HS-27A (cell line): ENCODE results near the gene CCDC146.
"Not testable (repeated sequence)": the region's sequence is repeated elsewhere in the genome, so short reads cannot be mapped to it uniquely, and the experiment has no call there.

ENCODE experiments used
- DNase-seq: peaks from one replicate; pipeline ENCODE4 v3.0.0-alpha.2; 2012; ENCODE audit warnings: low read depth, missing footprints

The CCDC146 gene

GRCh38 chr7:77202481-77202976 is 80.1 kb downstream of the CCDC146 start:
- no peak for DNase-seq

GRCh38 chr7:77205706-77206105 is 83.3 kb downstream of the CCDC146 start:
- no peak for DNase-seq

DNA sequence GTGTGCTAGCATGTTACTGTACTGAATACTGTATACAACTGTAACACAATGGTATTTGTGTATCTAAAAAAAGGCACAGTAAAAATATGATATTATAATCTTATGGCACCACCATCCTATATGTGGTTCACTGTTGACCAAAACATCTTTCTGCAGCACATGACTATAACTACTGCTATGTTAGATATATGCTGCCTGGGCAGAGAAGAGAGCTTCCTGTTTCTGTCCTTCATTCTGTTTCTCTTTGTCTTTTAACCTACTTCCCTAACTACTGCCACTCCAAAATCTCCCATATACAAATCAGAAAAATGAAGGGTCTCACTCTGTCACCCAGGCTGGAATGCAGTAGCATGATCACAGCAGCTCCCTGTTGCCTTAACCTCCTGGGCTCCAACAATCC is 86.0 kb downstream of the CCDC146 start:
- no peak for DNase-seq

DNA sequence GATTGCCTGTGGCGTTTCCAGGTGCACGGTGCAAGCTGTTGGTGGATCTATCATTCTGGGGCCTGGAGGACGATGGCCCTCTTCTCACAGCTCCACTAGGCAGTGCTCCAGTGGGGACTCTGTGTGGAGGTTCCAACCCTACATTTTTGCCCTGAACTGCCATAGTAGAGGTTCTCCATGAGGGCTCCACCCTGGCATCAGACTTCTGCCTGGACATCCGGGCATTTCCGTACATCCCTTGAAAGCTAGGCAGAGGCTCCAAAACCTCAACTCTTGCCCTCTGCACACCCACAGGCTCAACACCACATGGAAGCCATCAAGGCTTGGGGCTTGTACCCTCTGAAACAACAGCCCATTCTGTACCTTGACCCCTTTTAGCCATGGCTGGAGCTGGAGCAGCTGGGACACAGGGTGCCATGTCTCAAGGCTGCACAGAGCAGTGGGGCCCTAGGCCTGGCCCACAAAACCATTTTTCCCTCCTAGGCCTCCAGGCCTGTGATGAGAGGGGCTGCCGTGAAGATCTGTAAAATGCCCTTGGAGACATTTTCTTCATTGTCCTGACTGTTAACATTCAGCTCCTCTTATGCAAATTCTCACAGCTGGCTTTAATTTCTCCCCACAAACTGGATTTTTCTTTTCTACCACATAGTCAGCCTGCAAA is 87.2 kb downstream of the CCDC146 start:
- no peak for DNase-seq

- DNase-seq, result no peak
These were observed 93.9 kb downstream of the CCDC146 start for GRCh38 chr7:77216181-77216845.

DNA sequence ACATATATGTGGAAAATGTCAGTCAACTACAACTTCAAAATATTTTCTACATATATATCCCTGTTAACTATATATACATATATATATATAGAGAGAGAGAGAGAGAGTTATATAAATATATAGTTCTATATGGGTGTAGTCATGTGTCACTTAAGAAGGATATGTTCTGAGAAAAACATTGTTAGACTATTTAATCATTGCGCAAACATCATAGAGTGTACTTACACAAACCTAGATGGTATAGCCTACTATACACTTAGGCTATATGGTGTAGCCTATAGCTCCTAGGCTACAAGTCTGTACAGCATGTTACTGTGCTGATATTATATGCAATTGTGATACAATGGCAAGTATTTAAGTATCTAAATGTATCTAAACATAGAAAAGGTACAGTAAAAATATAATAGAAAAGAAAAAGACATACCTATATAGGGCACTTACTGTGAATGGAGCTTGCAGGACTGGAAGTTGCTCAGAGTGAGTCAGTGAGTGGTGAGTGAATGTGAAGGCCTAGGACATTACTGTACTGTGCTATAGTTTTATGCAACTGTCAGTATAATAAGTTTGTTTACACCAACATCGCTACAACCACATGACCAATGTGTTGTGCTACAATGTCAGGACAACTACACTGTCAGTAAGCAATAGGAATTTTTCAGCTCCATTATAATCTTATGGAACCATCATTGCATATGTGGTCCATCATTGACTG is 95.2 kb downstream of the CCDC146 start:
- DNase-seq, result no peak

- DNase-seq, result not testable (repeated sequence)
These were observed 97.4 kb downstream of the CCDC146 start for GRCh38 chr7:77219701-77220331.

- no peak for DNase-seq
These were observed 99.7 kb downstream of the CCDC146 start for GRCh38 chr7:77222065-77222464.

DNA sequence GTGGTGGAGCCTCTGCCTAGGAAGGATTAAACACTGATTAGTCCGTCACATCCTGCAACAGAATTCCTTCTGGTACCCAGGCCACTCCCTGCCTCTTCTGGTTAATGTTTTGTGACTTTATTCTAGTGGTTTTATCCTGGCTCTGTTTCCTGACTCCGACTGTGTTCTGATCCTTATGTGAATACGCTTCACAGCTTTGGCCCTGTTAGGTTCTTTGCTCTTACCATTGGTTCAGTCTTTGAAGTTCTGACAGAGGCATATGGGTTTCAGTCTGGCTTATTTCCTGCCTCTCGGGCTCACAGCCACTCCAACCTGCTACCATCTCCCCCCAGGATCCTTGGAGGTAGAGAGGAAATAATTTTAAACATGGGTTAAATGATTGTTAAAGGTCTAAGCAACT is 100.4 kb downstream of the CCDC146 start:
- no peak for DNase-seq

DNA sequence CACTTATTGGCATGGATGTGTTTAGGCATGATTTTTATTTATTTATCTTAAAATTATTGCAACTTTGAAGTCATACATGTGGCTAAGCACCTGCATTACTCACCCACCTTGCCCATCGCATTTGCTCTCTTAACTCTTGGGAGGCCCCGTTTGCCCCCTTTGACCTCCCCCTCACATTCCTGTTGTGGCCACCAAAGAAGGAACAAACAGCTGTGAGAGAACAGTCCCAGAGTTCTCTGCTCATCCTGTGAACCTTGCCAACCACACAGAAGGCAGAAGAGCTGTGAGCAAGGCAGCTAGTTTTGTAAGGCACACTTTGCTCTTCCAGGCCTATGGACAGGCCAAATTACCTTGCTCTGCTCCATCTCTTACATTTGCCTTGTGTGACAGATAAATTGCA is 100.8 kb downstream of the CCDC146 start:
- no peak for DNase-seq

DNA sequence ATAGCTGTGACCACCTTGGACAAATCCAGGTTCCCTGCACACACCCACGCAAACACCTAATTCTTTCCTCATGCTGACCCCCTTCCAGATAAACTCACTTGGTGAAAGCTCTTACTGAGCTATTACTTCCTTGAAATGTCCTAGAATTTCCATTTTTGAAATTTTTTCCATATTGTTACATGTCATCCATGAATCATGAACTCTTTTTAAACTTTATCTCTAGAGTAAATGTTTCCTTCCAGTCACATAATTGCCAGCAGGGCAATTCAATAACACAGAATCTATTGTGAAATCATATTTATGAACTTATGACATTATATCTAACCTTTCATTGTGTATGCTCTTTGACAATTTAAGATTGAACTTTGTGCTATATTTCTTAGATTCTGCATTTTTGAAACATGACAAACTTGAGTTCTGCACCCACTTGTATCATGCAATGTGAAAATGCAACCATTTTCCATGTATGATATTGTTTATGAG is 104.0 kb downstream of the CCDC146 start:
- DNase-seq, result no peak

DNA sequence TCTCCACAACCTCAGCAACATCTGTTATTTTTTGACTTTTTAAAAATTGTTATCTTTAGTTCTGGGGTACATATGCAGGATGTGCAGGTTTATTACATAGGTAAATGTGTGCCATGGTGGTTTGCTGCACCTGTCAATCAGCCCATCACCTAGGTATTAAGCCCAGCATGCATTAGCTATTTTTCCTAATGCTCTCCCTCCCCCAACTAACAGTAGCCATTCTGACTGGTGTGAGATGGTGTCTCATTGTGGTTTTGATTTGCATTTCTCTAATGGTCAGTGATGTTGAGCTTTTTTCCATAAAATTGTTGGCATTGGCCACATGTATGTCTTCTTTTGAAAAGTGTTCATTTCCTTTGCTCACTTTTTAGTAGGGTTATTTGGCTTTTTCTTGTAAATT is 106.4 kb downstream of the CCDC146 start:
- not testable (repeated sequence) for DNase-seq

DNA sequence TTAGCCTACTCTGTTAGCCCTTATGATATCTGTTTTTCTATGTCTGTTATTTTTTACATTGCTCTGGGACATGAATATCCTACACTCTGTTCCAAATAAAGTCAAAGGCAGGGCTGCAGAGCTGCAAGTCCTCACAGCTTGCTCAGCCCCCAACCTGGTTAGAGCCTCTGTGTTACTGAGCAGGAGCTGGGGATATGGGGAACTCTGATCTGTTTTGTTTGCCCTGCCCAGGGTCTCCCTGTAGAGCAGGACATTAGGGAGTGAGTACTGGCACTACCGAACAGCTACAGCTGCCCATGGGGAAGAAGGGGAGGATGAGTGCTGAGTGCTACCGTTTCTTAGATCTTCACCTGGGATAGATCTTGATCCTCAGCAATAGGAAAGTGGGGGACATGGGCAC is 110.1 kb downstream of the CCDC146 start:
- DNase-seq, result no peak

GRCh38 chr7:77235276-77235675 is 112.9 kb downstream of the CCDC146 start:
- no peak for DNase-seq

GRCh38 chr7:77238703-77239136 is 116.3 kb downstream of the CCDC146 start:
- DNase-seq, result no peak

DNA sequence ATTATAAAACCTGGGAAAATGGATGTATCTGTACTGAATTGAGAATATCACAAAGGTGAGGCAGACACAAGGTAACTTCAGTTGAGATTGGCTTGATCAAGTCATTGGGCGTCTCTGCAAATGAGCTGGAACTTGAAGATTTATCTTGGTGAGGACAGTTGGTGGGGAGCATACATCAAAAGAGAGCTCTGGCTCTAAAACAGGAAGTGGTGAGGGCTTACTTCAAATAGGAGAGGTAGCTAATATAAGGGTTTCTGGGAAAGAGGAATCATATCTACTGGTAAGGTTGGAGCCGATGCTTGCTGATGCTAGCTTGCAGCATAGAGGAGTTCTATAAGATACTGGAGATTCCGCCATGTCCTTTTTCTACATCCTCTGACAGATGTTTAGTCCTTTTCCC is 117.1 kb downstream of the CCDC146 start:
- no peak for DNase-seq

DNA sequence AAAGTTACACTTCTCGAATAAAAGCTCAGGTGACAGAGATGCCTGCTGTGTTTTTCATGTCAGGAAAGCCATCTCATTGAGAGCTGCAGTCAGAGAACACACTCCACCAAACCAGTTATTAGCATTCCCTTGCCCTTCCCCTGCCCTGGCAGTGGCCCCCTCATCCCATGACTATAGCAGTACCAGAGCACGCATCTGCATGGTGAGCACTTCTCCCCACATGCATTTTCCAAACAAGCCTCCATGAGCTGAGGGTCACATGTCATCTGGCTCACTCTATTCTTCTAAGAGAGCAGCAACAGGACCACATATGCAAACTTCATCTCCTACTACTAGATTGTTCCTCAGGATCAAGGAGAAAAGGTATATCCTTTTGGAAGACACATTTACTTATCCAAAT is 119.7 kb downstream of the CCDC146 start:
- no peak for DNase-seq

GRCh38 chr7:77242554-77242953 is 120.1 kb downstream of the CCDC146 start:
- DNase-seq, result no peak

DNA sequence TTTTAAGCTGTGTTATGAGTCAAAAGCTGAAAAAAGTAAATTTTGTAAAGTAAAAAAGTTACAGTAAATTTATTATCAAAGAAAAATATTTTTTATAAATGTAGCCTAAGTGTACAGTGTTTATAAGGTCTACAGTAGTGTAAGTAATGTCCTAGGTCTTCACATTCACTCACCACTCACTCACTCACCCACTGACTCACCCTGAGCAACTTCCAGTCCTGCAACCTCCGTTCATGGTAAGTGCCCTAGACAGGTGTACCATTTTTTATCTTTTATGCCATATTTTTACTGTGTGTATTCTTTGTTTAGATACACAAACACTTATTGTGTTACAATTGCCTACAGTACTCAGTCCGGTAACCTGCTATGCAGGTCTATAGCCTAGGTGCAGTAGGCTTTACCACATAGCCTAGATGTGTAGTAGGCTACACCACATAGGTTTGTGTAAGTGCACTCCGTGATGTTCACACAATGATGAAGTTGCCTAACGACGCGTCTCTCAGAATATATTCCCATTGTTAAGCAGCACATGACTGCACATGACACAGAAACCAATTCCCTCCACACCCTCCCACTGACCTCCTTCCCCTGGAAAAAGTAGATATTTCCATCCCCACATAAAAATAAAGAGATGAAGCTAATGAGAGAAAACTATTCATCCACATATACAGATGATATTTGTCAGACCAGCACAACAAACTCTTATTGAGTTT is 122.0 kb downstream of the CCDC146 start:
- no peak for DNase-seq

- no peak for DNase-seq
These were observed 122.8 kb downstream of the CCDC146 start for GRCh38 chr7:77245015-77245755.

DNA sequence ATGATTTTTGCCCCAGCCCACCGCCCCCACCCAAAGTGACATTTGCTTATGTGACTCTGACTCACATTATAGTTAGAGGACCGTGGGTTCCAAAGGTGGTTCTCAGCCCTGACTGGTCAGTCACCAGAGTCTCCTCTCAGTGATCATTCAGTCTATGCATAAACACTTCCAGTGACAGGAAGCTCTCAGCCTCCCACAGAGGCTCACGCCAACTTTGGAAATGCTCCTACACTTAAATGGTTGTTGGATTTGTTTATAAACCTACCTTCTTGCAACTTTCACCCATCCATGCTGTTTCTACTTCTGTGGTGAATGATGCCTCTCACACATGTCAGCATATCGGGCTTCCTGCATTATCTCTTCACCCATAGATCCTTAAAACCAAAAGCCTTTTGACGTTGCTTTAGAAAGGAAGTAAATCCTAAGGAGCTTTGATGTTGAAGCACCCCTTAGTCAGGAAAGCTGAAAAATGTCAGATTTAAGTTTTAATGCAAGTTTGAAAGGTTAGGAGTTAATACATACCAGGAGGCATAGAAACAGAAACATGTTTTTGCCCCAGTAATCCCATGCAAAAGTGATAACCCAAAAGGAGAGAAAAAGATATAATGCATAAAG is 123.7 kb downstream of the CCDC146 start:
- DNase-seq, result no peak
